Islet precursor cell (in vitro differentiated cells): ENCODE measurements around the gene RAB31.

Source experiments
- DNase-seq: peaks from one replicate; pipeline ENCODE4 v3.0.0-alpha.2; 2018

RAB31 gene

DNA sequence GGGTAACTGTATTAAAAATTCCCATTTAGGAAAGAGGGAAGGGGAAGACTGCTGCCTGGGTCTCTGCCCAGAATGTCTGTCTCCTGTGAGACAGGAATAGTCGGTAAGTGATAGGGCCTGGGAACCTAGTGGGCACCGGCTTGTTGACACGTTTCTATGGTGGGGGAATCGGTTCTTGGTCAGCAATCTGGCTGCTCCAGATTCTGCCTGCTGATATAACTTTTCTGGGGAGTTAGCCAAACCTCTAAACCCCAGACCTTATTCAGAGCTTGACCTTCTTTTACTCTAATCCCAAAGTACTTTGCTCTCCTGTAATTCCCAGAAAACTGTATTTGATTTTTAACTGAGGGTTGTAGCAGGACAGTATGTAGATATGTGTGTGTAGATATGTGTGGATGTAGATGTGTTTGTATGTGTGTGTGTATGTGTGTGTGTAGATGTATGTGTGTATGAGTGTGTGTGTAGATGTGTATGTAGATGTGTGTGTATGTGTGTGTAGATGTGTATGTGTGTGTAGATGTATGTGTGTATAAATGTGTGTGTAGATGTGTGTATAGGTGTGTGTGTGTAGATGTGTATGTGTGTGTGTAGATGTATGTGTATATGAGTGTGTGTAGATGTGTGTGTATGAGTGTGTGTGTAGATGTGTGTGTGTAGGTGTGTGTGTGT is 115.8 kb downstream of the RAB31 start:
- no peak for DNase-seq

DNA sequence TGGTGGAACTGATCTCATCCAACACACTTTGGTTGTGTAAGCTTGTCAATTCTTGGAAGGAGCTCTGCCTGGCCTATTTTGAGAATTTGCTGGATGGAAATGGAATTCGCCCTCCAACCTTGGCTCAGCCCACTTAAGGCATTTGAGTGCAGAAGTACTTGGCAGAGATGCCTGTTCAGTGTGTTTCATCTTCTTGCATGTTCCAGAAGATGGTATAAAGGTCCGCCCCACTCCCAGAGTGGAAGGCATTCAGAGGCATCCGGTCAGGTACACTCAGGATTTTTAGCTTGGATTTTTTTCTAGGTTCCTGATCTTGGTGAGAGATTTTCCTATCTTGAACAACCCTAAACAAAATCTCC is 116.4 kb downstream of the RAB31 start:
- DNase-seq: no peak

DNA sequence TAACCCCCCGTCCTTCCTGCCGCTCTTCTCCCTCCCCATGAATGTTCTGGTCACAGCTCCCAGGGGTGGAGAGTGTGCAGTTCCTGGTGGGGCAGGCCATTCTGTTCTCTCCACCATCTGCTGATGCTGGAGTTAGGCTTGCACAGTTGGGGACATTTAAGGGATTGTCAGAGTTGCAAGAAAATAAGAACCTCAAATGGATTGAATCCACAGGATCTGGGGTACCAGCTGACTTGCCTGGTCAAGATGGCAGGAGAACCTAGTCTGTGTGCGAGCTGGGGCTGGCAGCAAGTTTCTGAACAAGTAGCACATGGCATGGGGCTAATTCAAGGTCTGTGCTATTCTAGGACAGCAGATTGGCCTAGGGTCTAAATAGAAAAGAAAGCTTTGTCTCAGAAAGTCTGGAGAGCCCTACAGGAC is 116.9 kb downstream of the RAB31 start:
- DNase-seq: no peak

DNA sequence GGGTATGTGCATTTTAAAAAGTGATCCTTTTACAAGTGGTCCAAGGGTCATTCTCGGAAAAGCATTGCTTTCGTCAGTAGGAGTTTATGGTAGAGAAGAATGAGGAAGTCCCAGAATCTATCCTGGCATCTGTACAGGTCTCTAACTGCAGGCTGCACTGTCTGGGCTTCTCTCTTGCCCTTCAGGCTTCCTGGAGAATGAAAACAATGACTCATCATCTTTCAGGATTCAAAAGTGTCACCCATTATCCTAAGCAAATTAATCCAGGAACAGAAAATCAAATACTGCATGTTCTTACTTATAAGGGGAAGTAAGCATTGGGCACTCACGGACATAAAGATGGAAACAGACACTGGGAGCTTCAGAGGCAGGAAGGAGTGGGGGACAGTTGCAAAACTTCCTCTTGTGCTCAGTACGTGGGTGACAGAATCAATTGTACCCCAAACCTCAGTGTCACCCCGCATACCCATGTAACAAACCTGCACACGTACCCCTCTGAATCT is 117.5 kb downstream of the RAB31 start:
- DNase-seq: no peak

DNA sequence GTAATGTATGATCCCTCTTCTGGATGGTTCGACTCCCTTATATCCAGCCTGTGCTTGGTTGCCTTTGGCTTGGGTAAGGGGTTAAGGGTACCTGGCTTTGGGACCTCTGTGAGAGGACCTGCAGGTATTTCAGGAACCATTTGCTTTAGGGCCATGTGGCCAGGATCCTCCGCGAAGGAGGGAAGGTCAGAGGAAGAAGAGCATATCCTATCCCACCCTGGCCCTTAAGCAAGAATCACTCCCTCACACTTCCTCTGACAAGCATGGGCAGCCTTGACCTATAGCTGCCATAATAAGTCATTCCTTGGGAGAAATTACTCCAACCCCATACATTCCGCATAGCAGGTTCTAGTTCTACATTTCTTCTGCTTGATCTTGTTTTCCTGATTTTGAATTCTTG is 118.6 kb downstream of the RAB31 start:
- no peak for DNase-seq

DNA sequence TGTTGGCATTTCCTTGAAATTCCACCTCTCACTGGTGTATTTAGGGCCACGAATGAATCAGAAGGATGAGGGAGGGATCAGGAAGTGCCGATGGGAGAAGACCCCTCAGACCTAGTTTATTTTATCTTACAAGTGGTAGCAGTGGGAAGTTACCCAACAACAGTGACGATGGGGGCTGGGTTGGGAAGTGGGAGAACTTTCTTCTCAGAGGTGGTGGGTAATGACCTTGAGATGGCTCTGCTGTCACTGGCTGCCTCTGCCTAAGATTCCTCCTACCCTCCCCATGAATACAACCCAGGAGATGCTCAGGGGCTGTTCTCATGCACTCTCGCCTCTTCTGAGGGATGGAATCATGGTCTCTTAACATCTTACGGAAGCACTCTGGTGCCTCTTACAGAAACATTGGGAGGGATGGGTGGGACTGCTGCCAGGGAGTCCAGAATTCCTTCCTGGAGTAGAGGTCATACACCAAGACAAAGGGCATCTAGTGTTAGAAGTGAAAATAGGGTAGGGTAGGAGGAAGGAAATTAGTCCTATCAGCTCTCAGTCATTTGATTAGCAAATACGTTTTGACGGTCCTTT is 119.2 kb downstream of the RAB31 start:
- no peak for DNase-seq

DNA sequence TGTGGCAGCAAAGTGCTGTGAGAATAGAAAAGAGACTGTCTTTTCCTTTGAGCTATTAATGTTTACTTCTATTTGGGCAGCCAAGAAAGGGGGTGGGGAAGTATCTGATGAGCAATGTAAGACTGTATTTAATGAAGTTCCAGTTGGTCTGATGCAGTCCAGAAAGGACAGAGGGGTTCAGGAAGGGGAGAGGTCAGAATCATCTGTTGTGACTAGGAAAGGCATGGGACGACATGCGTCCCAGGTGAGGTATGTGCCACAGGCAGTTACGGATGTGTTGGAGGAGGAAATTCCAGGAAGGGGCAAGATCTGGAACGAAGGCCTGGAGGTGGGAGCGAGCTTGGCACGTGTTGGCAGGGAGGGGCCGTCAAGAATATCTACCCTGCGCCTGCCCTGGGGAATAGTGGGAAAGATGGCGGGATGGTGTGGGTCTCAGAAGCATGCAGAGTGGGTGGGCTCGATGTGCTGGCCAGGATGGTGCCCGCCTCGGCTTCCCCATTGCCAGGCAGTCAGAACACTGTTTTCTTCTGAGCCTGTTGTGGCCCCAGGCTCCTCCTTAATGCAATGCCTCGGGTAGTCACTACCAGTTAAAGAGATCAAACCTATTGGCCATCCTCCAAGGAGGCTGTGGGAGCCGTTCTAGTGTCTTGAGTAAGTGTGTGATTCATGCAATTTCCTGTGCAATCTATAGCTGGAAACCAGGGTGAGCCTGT is 119.8 kb downstream of the RAB31 start:
- no peak for DNase-seq

DNA sequence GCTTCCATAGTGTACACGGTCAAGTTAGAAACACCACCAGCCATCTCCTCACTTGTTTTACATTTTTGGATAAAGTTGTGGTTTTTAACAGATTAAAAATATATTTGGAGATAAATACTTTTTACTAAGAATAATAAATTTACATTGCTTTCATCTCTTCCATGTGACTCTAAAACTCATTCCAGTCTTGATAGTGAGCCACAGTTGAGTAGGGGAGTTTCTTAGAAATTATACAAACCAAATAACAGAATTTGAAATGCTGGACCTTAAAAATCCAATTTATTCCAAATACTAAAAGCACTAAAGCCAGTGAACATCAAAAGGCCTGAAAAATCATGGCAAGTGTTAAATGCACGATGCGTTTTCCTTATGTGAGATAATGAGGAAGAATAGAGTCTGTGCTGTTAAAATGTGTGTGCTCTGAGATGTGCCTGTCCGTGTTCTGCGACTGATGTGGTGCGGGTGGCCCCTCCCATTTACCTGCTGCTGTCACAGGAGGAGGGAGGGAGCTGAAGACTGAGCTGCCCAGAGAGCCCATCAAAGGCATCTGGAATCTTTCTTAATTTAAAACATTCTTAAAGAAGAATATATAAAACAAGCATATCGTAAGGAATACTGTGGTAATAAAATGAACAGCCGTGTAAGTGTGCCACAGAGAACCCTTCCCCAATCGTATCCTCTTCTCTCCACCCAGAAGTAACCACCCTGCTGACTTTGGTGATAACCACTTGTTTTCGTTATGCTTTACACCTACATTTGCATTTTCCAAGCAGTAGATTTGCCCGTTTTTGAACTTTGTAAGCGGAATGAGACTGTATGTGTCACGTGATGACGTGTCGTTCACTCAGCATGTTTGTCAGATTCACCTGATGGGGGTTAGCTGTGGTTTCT is 120.7 kb downstream of the RAB31 start:
- DNase-seq: no peak

DNA sequence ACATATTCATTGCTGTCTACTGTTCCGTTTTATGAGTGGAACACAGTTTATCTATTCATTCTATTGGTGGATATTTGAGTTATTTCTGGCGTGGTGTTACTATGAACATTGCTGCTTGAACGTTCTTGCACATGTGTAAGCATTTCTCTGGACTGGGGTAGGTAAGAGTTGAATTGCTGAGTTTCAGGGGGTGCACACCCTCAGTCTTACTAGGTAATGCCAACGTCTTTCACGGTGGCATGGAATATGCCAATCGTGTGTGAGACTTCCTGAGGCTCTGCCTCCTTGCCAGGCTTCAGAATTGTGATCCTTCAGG is 121.3 kb downstream of the RAB31 start:
- no peak for DNase-seq

DNA sequence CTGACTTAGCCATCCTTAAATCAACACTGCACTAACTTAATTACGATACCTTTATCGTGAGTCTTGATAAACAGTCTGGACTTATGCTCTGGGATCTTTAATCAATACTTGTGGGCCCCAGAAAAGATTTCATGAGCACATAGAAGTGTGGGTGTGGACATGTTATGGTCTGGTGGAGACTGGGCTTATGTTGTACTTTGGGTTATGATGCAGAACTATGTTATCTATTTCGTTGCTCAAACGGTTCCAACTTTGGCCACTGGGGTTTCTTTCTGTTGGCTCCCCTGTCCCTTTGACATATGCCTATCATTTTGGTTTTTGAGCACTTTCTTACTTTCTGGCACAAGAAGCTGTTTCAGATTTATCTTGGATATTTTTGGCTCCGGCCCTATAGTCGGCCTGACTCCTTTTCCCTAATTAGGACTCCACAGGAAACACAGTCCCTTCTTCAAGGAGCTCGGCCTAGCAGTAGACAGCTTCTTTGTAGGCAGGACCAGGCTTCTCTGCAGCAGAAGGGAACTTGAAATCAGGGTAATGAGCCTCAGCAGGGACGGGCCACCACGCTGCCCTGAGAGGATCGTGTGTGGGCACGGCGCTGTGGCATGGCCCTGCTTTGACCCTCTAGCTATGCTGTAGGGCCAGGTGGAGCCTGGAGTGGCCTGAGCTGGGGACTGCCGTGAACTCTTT is 123.1 kb downstream of the RAB31 start:
- no peak for DNase-seq

DNA sequence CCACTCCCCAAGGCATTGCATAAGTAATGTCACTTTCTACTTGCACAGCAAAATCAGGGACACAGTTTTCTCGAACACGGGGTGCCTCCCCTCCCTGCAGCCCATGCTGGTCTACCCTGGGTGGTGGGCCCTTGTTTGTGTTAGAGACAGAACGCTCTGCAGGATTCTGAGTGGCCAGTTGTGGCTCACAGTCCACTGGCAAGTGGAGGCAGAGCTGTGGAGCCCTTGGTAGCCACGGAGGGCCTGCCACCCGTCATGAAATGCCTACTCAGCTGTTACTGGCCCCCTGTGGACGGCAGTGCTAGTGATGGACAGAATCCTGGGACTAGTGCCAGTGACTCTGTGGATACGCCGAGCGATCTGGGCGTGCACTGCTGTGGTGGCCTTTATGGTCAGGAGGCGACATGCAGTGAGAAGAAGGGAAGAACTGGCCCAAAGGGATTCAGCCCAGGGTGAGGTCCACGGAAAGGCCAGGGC is 123.7 kb downstream of the RAB31 start:
- DNase-seq: no peak

DNA sequence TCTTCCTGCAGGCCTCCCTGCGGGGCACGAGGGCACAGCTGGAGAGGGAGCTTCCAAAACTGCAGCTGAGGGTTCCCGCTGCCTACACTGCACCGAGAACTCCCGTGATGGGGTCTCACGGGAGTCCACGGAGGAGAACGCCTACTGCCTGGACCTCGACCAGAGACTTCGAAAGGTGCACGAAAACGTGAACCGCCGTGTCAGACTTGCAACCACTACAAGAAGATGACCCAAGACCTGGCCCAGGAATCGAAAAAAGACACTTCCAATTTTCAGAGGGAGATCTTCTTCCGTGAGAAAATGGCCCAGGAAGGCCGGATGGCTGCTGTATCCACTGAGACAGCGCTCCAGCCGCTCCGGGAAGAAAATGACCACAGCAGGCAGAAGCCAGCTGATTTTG is 124.8 kb downstream of the RAB31 start:
- no peak for DNase-seq

DNA sequence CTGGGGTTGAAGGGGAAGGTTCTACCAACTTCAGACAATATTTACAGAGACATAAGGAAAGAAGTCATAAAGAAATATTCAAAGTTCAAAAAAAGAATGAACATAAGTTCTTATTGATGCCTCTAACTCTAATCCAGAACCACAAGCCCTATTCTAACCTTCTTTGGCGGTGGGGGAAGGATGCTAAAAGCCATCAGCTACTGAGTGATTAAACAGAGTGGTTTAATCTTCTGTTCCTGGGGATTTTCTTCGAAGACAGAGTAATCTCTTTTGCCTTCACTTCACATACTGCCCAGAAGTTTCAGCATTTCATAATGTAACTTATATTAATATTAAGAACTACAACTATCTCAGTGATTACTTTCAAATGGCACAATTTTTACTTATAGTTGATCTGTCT is 126.5 kb downstream of the RAB31 start:
- DNase-seq: no peak

DNA sequence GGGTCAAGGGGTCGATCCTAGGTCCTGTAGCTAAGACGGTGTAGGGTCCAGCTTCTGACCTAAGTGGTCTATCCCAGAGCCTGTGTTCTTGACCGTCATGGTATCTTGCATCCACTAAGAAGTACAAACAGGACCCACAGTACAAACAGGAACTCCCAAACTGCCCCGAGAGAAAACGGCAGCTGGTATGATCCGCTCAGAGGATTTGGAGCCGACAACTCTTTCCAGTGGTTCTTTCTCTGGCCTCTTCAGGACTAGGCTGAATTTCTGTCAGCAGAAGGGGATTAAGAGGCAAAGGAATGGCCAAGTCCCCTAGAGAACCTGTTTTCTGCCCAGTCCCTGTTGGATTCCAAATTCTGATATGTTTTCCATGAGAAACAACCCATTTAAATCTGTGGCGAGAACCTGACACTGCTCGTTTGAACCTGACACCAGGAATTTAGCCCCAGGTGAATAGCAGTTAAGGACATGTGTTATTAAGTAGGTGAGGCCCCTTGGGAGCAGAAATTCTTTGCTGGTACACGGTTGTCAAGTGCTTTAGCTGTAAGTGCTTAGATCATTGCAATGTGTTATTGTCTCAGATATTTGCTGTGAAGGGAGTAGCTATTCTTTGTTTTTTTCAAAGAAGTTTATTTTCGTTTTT is 127.1 kb downstream of the RAB31 start:
- DNase-seq: peak; percentile 74

DNA sequence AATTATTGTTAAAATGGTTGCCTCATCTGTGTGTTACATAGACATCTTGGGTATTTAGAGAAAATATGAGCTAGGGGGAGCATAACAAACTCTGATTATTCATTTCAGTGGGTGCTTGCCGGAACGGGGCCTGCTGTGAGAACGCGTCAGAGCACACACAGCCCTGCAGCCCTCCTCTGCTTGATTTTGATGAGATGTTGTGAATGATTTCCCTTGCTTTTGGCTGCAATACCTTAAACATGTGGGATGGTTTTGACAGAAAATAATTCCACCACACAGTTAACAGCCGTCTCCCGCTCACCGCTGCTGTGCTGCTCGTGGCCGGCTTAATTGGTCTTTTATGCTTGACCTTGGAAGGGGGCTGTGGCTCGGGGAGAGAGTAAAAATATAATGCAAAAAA is 127.7 kb downstream of the RAB31 start:
- DNase-seq: no peak

DNA sequence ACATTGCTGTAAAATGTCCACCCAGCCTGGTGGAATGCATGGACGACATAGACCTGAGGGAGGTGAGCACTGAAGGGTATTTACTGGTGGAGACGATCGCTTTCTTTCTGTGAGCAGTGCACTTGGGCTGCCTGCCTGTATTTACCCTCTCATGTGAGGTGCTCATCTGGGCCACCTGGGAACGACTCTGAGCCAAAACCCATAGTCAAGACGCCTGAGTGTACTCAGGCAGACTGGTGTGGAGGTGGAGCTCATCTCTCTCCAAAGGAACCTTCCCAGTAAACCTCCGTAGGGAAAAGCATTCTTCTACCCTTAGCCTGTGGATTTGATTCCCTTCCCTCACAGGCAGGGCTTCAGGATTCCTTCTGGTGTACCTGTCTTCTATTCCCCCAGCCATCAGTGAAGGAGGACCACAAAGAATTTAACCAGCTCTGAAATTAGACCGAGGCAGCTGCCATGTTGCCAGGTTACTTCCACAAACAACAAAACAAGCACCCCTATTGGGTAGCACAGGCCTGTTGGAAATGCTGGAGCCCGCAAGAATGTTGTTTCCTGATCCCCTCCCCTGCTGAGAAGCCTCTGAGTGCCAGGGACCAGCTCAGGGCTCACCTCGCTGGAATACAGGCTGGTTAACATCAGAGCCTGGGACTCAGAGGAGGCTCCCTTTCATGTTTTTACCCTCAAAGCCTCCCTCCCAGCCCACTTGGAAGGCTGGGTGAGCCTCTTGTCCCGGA is 130.2 kb downstream of the RAB31 start:
- DNase-seq: peak; percentile 81

DNA sequence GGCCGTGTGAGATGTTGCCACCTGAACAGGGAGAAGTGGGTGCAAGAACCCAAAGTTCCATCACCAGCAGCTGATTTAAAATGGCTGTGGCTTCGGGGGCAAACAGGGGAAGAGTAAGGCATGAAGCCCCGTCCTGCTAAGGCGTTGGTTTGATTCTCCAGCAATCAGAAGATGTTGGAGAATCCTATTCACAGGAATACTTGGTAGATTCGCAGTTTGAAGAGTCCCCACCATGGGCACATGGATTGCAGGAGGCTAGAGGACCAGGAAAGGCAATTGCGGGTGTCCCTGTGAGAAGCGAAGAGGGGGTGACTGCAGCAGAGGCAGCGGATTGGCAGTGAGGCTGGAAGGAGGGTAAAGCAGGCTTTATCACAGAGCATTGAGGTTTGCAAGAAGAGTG is 131.1 kb downstream of the RAB31 start:
- no peak for DNase-seq

DNA sequence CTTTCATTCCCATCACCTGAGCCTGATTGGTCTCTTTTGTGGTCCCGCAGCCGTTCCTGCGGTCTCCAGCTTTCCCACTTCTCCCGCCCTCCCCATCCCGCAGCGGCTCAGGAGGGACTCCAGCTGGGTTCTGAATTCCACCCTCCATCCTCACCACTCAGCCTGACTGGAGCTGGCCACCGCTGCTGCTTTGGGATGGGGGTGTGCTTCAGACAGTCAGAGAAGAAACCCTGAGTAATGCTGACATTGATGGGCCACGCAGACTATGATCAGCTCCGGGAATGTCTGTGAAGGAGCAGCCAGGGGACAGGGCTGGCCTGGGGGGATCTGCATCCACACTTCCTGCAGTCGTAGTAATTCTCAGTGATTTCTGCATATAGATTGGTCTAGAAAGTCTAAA is 131.8 kb downstream of the RAB31 start:
- DNase-seq: peak; percentile 59

DNA sequence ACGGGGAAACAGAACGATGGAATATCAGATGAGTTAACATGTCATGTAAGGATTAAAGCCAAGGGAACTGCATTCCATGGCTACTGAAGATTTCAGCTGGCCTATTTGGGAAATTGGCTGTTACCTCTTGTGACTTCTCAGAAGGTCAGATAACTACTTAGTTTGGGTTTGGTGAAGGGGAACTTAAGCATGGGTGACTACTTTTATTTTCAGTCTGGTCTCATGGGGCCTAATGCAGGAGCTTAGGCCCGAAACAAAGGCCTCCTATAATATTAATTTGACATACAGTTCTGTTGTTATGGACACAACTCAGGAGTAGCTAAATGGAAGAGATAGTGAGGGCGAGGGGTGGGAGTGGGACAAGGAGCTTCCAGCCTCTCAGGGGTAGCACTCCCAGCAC is 133.7 kb downstream of the RAB31 start:
- DNase-seq: no peak

DNA sequence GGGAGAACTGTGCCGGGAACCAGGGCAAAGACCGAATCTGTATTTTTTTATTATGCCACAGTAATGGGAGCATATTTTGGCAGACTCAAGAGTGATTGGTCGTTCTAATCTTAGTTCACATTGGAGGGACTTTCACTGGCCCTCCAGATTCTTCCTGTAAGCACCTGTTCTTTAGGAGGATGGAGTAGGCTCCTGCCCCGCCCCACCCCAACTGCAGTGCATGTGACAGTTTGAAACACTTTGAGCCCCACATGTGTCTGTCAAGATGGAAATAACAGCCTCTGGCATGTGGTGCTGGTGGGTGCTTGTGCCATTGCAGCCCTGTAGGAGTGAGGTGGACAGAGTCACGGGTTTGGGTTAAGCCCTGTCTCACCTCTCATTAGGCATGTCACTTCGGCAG is 134.3 kb downstream of the RAB31 start:
- DNase-seq: no peak

DNA sequence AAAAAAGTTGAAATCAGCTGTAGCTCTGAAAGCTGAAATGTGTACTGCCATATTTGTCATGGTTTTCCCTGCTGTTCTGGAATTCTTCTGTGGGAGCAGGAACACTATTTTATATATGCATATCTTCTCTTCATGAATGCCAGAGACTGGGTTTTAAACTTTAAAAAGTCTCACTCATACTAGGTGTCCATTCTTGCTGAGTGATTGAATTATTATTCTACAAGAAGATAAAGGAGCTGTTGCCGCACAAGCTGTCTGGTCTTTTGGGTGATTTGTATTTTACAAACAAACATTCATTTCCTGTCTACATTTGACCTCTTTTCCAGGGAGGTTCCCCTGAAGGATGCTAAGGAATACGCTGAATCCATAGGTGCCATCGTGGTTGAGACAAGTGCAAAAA is 137.2 kb downstream of the RAB31 start:
- no peak for DNase-seq
